ENCODE measurements around the gene WNT8A. TPM values are rescaled to one million over a fixed set of nuclear protein-coding genes. Genes with fewer than 3 reads are reported as not detected.
A peak's percentile ranks its signal among the peaks of the same experiment; 100 is the strongest.
"Not testable (repeated sequence)": the region's sequence is repeated elsewhere in the genome, so short reads cannot be mapped to it uniquely, and the experiment has no call there.

Gene WNT8A, protein sequence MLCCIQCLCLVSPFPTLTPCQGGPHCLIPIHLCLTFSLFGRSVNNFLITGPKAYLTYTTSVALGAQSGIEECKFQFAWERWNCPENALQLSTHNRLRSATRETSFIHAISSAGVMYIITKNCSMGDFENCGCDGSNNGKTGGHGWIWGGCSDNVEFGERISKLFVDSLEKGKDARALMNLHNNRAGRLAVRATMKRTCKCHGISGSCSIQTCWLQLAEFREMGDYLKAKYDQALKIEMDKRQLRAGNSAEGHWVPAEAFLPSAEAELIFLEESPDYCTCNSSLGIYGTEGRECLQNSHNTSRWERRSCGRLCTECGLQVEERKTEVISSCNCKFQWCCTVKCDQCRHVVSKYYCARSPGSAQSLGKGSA
- total RNA-seq (0.05 TPM), polyA plus RNA-seq (0.09 TPM)
- long read RNA-seq, donor 1 = 0 reads
- long read RNA-seq, donor 2 = 0 reads
- long read RNA-seq, donor 3 = 0 reads
- long read RNA-seq, donor 4 = 0 reads
- long read RNA-seq, donor 5 = 0 reads
- long read RNA-seq, donor 6 = 0 reads
- long read RNA-seq, donor 7 = 0 reads
- long read RNA-seq, donor 8 = 0 reads
- long read RNA-seq, donor 9, partial matches to known transcripts = 63 of 63 reads
- long read RNA-seq, donor 9, other reads (novel, unspliced or antisense) = 0 of 63 reads
- long read RNA-seq, donor 10 = 0 reads

GRCh38 chr5:138083702-138084101 lies at the start of gene WNT8A:
TSS of gene WNT8A (plus strand) at chr5:138084033. CDS start at chr5:138084128, 95 bp downstream.
- H3K36me3 ChIP-seq (ENCODE audit: control insufficient read depth in 2 of 2, insufficient read depth in 2 of 2, low read length in 1 of 2) = no peaks in the 10 kb centered on the region
- 93% methylated on average over 5 of the region's 5 CpGs for WGBS
- no peak for DNase-seq (ENCODE audit: low read depth in 6 of 9, low spot score in 9 of 9)
- peaks cover 5 to 15% of the 10 kb centered on the region in 2 donors for H3K4me1 ChIP-seq (ENCODE audit: control insufficient read depth in 2 of 2, insufficient read depth in 2 of 2, low read length in 2 of 2)
- no peak within 1 kb of the TSS for H3K27ac ChIP-seq (ENCODE audit: low read depth in 1 of 2, low read length in 1 of 2)
- no peaks in the 10 kb centered on the region for H3K27me3 ChIP-seq (ENCODE audit: control insufficient read depth in 2 of 2, insufficient read depth in 1 of 2, low read length in 1 of 2)
- no peak within 1 kb of the TSS for H3K4me3 ChIP-seq (ENCODE audit: low read length in 2 of 2)
- H3K9me3 ChIP-seq (ENCODE audit: control insufficient read depth in 2 of 2, insufficient read depth in 1 of 2, low read length in 1 of 2) = no peaks in the 10 kb centered on the region

- no peak overlapping the region for H3K4me3 ChIP-seq (ENCODE audit: low read length in 2 of 2)
- H3K9me3 ChIP-seq (ENCODE audit: control insufficient read depth in 2 of 2, insufficient read depth in 1 of 2, low read length in 1 of 2) = peaks cover 0 to 2% of the 10 kb centered on the region in 2 donors
- no peaks in the 10 kb centered on the region for H3K36me3 ChIP-seq (ENCODE audit: control insufficient read depth in 2 of 2, insufficient read depth in 2 of 2, low read length in 1 of 2)
- 43% methylated on average over 11 of the region's 11 CpGs for WGBS
- H3K27me3 ChIP-seq (ENCODE audit: control insufficient read depth in 2 of 2, insufficient read depth in 1 of 2, low read length in 1 of 2) = no peaks in the 10 kb centered on the region
- H3K4me1 ChIP-seq (ENCODE audit: control insufficient read depth in 2 of 2, insufficient read depth in 2 of 2, low read length in 2 of 2) = peaks cover 14 to 18% of the 10 kb centered on the region in 2 donors
- no peak overlapping the region for H3K27ac ChIP-seq (ENCODE audit: low read depth in 1 of 2, low read length in 1 of 2)
- peak; percentile 43 to 87 (median 75) for DNase-seq (ENCODE audit: low read depth in 6 of 9, low spot score in 9 of 9)
Measured at GRCh38 chr5:138035605-138036537, 48.0 kb upstream of the WNT8A start.

- no peak for DNase-seq (ENCODE audit: low read depth in 6 of 9, low spot score in 9 of 9)
- Histone ChIP-seq H3K27ac (ENCODE audit: low read depth in 1 of 2, low read length in 1 of 2) (no peak overlapping the region), H3K4me3 (ENCODE audit: low read length in 2 of 2) (no peak overlapping the region), H3K27me3 (ENCODE audit: control insufficient read depth in 2 of 2, insufficient read depth in 1 of 2, low read length in 1 of 2) (no peaks in the 10 kb centered on the region), H3K9me3 (ENCODE audit: control insufficient read depth in 2 of 2, insufficient read depth in 1 of 2, low read length in 1 of 2) (peaks cover 0 to 1% of the 10 kb centered on the region in 2 donors), H3K36me3 (ENCODE audit: control insufficient read depth in 2 of 2, insufficient read depth in 2 of 2, low read length in 1 of 2) (no peaks in the 10 kb centered on the region), H3K4me1 (ENCODE audit: control insufficient read depth in 2 of 2, insufficient read depth in 2 of 2, low read length in 2 of 2) (peaks cover 5 to 10% of the 10 kb centered on the region in 2 donors)
Measured at GRCh38 chr5:138037271-138037670, 46.6 kb upstream of the WNT8A start.

GRCh38 chr5:138037907-138038633 lies 45.8 kb upstream of the WNT8A start:
- H3K4me3 ChIP-seq (ENCODE audit: low read length in 2 of 2) = no peak overlapping the region
- 97% methylated on average over 1 of the region's 1 CpG for WGBS
- no peak for DNase-seq (ENCODE audit: low read depth in 6 of 9, low spot score in 9 of 9)
- H3K4me1 ChIP-seq (ENCODE audit: control insufficient read depth in 2 of 2, insufficient read depth in 2 of 2, low read length in 2 of 2) = peaks cover 5 to 10% of the 10 kb centered on the region in 2 donors
- no peaks in the 10 kb centered on the region for H3K27me3 ChIP-seq (ENCODE audit: control insufficient read depth in 2 of 2, insufficient read depth in 1 of 2, low read length in 1 of 2)
- no peaks in the 10 kb centered on the region for H3K36me3 ChIP-seq (ENCODE audit: control insufficient read depth in 2 of 2, insufficient read depth in 2 of 2, low read length in 1 of 2)
- no peaks in the 10 kb centered on the region for H3K9me3 ChIP-seq (ENCODE audit: control insufficient read depth in 2 of 2, insufficient read depth in 1 of 2, low read length in 1 of 2)
- no peak overlapping the region for H3K27ac ChIP-seq (ENCODE audit: low read depth in 1 of 2, low read length in 1 of 2)

- Histone ChIP-seq H3K4me1 (ENCODE audit: control insufficient read depth in 2 of 2, insufficient read depth in 2 of 2, low read length in 2 of 2) (peaks cover under 1 to 3% of the 10 kb centered on the region in 2 donors), H3K9me3 (ENCODE audit: control insufficient read depth in 2 of 2, insufficient read depth in 1 of 2, low read length in 1 of 2) (no peaks in the 10 kb centered on the region), H3K27ac (ENCODE audit: low read depth in 1 of 2, low read length in 1 of 2) (no peak overlapping the region), H3K27me3 (ENCODE audit: control insufficient read depth in 2 of 2, insufficient read depth in 1 of 2, low read length in 1 of 2) (no peaks in the 10 kb centered on the region), H3K4me3 (ENCODE audit: low read length in 2 of 2) (no peak overlapping the region), H3K36me3 (ENCODE audit: control insufficient read depth in 2 of 2, insufficient read depth in 2 of 2, low read length in 1 of 2) (no peaks in the 10 kb centered on the region)
- WGBS = 97% methylated on average over 1 of the region's 1 CpG
- DNase-seq (ENCODE audit: low read depth in 6 of 9, low spot score in 9 of 9) = no peak
Measured at GRCh38 chr5:138038826-138039225, 45.0 kb upstream of the WNT8A start.

DNA sequence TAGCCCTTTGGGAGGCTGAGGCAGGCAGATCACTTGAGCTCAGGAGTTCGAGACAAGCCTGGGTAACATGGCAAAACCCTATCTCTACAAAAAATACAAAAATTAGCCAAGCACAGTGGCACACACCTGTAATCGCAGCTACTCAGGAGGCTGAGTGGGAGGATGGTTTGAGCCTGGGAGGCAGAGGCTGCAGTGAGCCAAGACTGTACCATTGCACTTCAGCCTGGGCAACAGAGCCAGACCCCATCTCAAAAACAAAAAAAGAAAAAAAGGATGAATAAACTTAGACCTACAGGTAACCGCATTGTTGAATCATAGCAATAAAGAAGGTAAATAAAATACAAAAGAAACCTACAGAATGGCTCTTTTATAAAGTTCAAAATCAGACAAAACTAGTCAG lies 38.5 kb upstream of the WNT8A start:
- not testable (repeated sequence) for H3K4me3 ChIP-seq (ENCODE audit: low read length in 2 of 2); H3K27me3 ChIP-seq (ENCODE audit: control insufficient read depth in 2 of 2, insufficient read depth in 1 of 2, low read length in 1 of 2); H3K36me3 ChIP-seq (ENCODE audit: control insufficient read depth in 2 of 2, insufficient read depth in 2 of 2, low read length in 1 of 2); H3K4me1 ChIP-seq (ENCODE audit: control insufficient read depth in 2 of 2, insufficient read depth in 2 of 2, low read length in 2 of 2); H3K27ac ChIP-seq (ENCODE audit: low read depth in 1 of 2, low read length in 1 of 2); DNase-seq (ENCODE audit: low read depth in 6 of 9, low spot score in 9 of 9); H3K9me3 ChIP-seq (ENCODE audit: control insufficient read depth in 2 of 2, insufficient read depth in 1 of 2, low read length in 1 of 2)
- WGBS = 97% methylated on average over 3 of the region's 3 CpGs

DNA sequence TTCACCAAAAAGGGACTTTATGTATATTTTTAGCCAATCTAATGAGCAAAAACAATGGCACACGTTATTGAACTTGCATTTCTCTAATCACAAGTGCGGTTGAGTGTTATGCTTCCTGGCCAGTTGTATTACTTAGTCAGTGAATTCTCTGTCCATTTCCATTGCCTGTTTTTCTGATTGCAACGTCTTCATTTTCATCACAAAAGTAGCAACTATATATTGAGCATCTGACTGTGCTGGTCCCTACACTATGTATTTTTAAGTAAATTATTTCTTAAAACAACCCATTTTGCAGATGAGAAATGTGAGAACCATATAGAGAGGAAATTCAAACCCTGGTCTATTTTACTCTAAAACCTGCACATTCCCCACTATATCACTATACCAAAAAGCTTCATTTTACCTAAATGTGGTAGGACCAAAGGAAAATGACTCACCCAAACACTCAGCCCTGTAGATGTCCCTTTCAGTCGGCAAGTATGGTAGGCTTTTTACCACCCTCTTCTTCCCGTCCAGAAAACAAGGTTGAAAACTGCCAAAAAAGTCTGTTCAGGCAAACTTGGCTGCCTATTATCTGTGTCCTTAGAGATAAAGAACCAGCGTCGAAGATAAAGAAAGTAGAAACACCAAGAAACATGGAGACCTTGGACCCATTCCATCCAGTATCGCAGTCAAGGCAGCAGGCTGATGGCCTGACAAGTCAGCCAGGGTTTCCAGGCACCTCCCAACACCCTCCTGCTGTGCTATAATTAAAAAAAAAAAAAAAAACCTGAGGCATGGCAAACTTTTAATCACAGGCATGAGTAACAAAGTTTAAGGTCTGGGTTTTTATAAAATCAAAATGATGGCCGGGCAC lies 32.2 kb upstream of the WNT8A start:
- no peak for DNase-seq (ENCODE audit: low read depth in 6 of 9, low spot score in 9 of 9)
- 88% methylated on average over 9 of the region's 9 CpGs for WGBS
- Histone ChIP-seq H3K27ac (ENCODE audit: low read depth in 1 of 2, low read length in 1 of 2) (no peak overlapping the region), H3K4me3 (ENCODE audit: low read length in 2 of 2) (no peak overlapping the region), H3K9me3 (ENCODE audit: control insufficient read depth in 2 of 2, insufficient read depth in 1 of 2, low read length in 1 of 2) (no peaks in the 10 kb centered on the region), H3K27me3 (ENCODE audit: control insufficient read depth in 2 of 2, insufficient read depth in 1 of 2, low read length in 1 of 2) (peaks cover 0 to 3% of the 10 kb centered on the region in 2 donors), H3K4me1 (ENCODE audit: control insufficient read depth in 2 of 2, insufficient read depth in 2 of 2, low read length in 2 of 2) (no peaks in the 10 kb centered on the region), H3K36me3 (ENCODE audit: control insufficient read depth in 2 of 2, insufficient read depth in 2 of 2, low read length in 1 of 2) (no peaks in the 10 kb centered on the region)

- not testable (repeated sequence) for H3K4me1 ChIP-seq (ENCODE audit: control insufficient read depth in 2 of 2, insufficient read depth in 2 of 2, low read length in 2 of 2); H3K4me3 ChIP-seq (ENCODE audit: low read length in 2 of 2); DNase-seq (ENCODE audit: low read depth in 6 of 9, low spot score in 9 of 9); H3K27ac ChIP-seq (ENCODE audit: low read depth in 1 of 2, low read length in 1 of 2); H3K27me3 ChIP-seq (ENCODE audit: control insufficient read depth in 2 of 2, insufficient read depth in 1 of 2, low read length in 1 of 2); H3K9me3 ChIP-seq (ENCODE audit: control insufficient read depth in 2 of 2, insufficient read depth in 1 of 2, low read length in 1 of 2); H3K36me3 ChIP-seq (ENCODE audit: control insufficient read depth in 2 of 2, insufficient read depth in 2 of 2, low read length in 1 of 2)
- WGBS = 95% methylated on average over 1 of the region's 1 CpG
Measured at GRCh38 chr5:138052718-138053117, 31.1 kb upstream of the WNT8A start.

Measured in thymus (tissue), 14 donors.